ENCODE data around the gene KIRREL3. TPM values are rescaled to one million over a fixed set of nuclear protein-coding genes. Genes with fewer than 3 reads are reported as not detected.

Gene KIRREL3
- polyA plus RNA-seq, 2 of the 4 experiments (the other 2 are of a cell fraction): 3.0 to 11.0 TPM

- no peak for TF ChIP-seq HDAC2 (IDR thresholded peaks at IDR 0.05)
- TF ChIP-seq, protein P1, sequence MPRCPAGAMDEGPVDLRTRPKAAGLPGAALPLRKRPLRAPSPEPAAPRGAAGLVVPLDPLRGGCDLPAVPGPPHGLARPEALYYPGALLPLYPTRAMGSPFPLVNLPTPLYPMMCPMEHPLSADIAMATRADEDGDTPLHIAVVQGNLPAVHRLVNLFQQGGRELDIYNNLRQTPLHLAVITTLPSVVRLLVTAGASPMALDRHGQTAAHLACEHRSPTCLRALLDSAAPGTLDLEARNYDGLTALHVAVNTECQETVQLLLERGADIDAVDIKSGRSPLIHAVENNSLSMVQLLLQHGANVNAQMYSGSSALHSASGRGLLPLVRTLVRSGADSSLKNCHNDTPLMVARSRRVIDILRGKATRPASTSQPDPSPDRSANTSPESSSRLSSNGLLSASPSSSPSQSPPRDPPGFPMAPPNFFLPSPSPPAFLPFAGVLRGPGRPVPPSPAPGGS (IDR thresholded peaks at IDR 0.05): no peak
- no peak for TF ChIP-seq SMC3 (IDR thresholded peaks at IDR 0.05)
- TF ChIP-seq MAZ (IDR thresholded peaks at IDR 0.05; ENCODE audit: borderline replicate concordance, low read depth, low read length): no peak
- TF ChIP-seq ZFP36 (IDR thresholded peaks at IDR 0.05; ENCODE audit: borderline replicate concordance, partially characterized antibody): no peak
- no peak for TF ChIP-seq TP53 (CRISPR knock-in tag; IDR thresholded peaks at IDR 0.05)
- no peak for TF ChIP-seq NR3C1 (IDR thresholded peaks at IDR 0.05)
- no peak for TF ChIP-seq BHLHE40 (IDR thresholded peaks at IDR 0.05; ENCODE audit: low read depth, low read length)
- TF ChIP-seq HEYL (CRISPR knock-in tag; IDR thresholded peaks at IDR 0.05): no peak
- no peak for TF ChIP-seq HMGXB4 (CRISPR knock-in tag; IDR thresholded peaks at IDR 0.05; ENCODE audit: borderline replicate concordance)
- TF ChIP-seq NFE2L2 (conservative IDR thresholded peaks at IDR 0.05; ENCODE audit: low read length): no peak
- no peak for TF ChIP-seq ESRRA (IDR thresholded peaks at IDR 0.05; ENCODE audit: borderline replicate concordance, low read length)
- TF ChIP-seq HOXA7 (CRISPR knock-in tag; IDR thresholded peaks at IDR 0.05): no peak
- TF ChIP-seq RNF2 (IDR thresholded peaks at IDR 0.05; ENCODE audit: borderline replicate concordance, low read depth): no peak
- TF ChIP-seq ZC3H11A (IDR thresholded peaks at IDR 0.05): no peak
- TF ChIP-seq, protein P2, sequence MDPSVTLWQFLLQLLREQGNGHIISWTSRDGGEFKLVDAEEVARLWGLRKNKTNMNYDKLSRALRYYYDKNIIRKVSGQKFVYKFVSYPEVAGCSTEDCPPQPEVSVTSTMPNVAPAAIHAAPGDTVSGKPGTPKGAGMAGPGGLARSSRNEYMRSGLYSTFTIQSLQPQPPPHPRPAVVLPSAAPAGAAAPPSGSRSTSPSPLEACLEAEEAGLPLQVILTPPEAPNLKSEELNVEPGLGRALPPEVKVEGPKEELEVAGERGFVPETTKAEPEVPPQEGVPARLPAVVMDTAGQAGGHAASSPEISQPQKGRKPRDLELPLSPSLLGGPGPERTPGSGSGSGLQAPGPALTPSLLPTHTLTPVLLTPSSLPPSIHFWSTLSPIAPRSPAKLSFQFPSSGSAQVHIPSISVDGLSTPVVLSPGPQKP (IDR thresholded peaks at IDR 0.05; ENCODE audit: low read depth, low read length): no peak
- TF ChIP-seq CBX2 (IDR thresholded peaks at IDR 0.05; ENCODE audit: borderline replicate concordance, low read depth): no peak
- TF ChIP-seq JUNB (IDR thresholded peaks at IDR 0.05): no peak
- no peak overlapping the region for H3K4me2 ChIP-seq
- 61% methylated on average over 3 of the region's 7 CpGs for WGBS (ENCODE audit: missing lambda C conversion rate)
- no peak overlapping the region for H3K27ac ChIP-seq
- no peak overlapping the region for H3K4me3 ChIP-seq
- H3K9me3 ChIP-seq: no peaks in the 10 kb centered on the region
- ChIA-PET CTCF (no interaction called here), POLR2A (no interaction called here)
- no peak for ATAC-seq
- no peak for DNase-seq (ENCODE audit: low read depth in 1 of 2, low spot score in 1 of 2)
- no peak for FAIRE-seq
- no peaks in the 10 kb centered on the region for H3K4me1 ChIP-seq
These were observed 456.9 kb downstream of the KIRREL3 start for GRCh38 chr11:126543691-126544090.

- WGBS (ENCODE audit: missing lambda C conversion rate): 51% methylated on average over 4 of the region's 4 CpGs
- Histone ChIP-seq H3K4me2 (no peak overlapping the region), H3K4me1 (no peaks in the 10 kb centered on the region), H3K27ac (no peak overlapping the region), H3K4me3 (no peak overlapping the region), H3K9me3 (no peaks in the 10 kb centered on the region)
- ChIA-PET CTCF (no interaction called here), POLR2A (no interaction called here)
- no peak for ATAC-seq
- no peak for FAIRE-seq
- TF ChIP-seq JUN (IDR thresholded peaks at IDR 0.05): no peak
- TF ChIP-seq NPAS2 (CRISPR knock-in tag; IDR thresholded peaks at IDR 0.05; ENCODE audit: borderline replicate concordance): no peak
- TF ChIP-seq KDM5A (IDR thresholded peaks at IDR 0.05): no peak
- no peak for TF ChIP-seq EP300 (IDR thresholded peaks at IDR 0.05)
- no peak for TF ChIP-seq PHF8 (IDR thresholded peaks at IDR 0.05; ENCODE audit: borderline replicate concordance, low read depth)
- TF ChIP-seq HMGXB4 (CRISPR knock-in tag; IDR thresholded peaks at IDR 0.05; ENCODE audit: borderline replicate concordance): no peak
- TF ChIP-seq CHD4 (IDR thresholded peaks at IDR 0.05; ENCODE audit: borderline replicate concordance): no peak
- DNase-seq (ENCODE audit: low read depth in 1 of 2, low spot score in 1 of 2): no peak
These were observed 458.1 kb downstream of the KIRREL3 start for GRCh38 chr11:126542334-126543015.

All from A549 (cell line).